HG03045 (cell line): ENCODE measurements around the gene BTK.

Experiments
- ATAC-seq: cut with Tn5 transposase; IDR thresholded peaks from one replicate; pipeline ENCODE4 v1.9.1; 2021; ENCODE audit warnings: mild to moderate bottlenecking, moderate library complexity; ENCODE audit not compliant: unreplicated experiment

BTK gene

DNA sequence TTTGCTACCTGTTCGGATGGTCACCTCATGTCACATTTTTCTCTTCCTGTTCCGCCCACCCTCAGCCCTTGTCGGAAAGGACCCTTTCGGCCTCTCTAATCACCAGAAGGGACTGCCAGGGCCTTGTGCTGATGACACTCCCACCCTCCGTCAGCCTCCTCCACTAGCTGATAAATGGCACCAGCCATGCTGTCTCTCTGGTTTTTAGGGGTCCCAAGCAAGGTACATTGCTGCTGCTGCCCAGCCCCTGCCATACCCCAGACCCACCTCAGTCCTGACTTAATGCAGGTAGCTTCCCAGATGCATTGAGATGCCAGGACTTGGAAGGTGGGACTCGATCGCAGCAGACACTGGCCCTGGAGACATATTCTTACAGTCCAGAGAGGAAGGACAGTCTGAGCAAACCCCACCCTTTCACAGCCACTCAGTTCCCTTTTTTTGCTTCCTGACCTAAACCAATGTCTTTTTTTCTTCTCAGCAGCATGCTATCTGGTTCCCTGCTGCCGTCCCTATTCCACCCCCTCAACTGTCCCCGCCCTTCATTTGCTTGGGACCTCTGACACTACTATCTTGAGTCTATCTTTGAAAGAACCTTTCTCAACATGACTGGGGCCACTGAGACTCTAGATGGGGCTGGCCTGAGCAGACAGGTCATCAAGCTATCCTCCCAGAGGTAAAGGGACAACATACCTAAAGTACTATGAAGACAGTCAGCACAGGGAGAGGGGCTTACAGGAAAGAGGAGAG lies at the start of gene BTK:
TSS of gene BTK (minus strand) at position 397 of the 747 bp plus-strand sequence. CDS start 10,907 bp downstream, outside the sequence.
- ATAC-seq, result peak; percentile 73

DNA sequence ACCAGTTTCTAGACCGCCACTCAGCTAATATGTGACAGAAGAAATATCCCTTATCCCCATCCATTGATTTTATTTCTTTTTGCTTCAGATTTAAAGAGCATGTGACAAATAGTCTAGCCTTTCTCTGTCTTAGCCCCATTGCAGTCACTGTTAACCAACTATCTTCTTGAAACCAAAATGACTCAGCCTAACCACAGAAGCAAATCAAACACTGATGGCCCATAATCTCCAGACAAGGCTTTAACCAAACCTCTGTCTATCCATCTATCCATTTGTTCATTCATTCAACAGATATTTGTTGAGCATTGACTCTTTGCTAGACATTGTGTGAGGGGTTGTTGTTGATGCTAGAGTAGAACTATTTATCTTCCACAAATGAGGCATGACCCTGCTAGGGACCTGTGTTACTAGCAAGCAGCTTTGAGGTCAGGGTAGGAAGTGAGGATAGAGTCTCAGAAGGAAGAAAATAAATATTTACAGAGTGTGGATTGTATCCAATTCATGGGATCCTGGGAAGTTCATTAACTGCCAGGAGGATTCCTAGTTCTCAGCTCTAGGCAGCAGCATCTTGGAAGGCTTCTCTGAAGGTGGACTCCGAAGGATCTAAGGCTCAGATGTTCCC lies 44.6 kb upstream of the BTK start:
- ATAC-seq, result peak; percentile 84

DNA sequence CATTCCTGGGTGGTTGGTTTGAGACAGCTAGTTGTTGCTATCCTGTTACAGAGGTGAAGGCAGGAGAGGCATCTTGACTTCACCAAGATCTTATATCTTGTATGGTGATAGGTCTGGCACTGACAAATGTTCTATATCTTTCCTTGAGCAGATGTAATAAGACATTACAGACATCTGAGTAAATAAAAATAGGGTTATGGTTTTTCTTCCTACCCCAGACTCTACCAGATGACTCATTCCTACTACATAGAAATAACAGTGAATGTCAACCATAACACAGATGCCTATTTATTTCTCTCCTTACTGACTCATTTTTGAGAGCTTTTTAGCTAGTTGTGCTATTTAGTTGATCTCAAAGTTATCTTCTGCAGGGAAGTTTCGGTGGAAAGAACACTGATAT lies 43.9 kb upstream of the BTK start:
- ATAC-seq, result no peak

GRCh38 chrX:101427954-101428353 lies 42.0 kb upstream of the BTK start:
- no peak for ATAC-seq

DNA sequence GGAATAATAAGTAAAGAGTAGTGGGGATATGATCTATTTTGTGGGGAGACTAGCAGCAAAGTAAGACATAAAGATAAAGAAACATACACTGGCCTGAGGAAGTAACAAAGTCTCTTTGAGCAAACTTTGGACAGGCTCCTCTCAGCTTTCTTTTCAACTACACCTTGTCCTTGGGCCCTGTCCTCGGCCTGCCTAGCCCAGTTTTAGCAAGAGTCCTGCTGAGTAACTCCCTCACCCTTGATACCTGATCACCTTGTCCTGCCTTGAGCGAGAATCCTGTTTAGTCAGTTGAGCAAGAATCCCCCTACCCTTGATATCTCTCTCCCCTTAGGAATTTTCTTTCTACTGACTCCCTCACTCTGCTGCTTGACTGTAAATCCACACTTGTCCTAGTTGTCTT lies 33.5 kb upstream of the BTK start:
- ATAC-seq, result no peak

DNA sequence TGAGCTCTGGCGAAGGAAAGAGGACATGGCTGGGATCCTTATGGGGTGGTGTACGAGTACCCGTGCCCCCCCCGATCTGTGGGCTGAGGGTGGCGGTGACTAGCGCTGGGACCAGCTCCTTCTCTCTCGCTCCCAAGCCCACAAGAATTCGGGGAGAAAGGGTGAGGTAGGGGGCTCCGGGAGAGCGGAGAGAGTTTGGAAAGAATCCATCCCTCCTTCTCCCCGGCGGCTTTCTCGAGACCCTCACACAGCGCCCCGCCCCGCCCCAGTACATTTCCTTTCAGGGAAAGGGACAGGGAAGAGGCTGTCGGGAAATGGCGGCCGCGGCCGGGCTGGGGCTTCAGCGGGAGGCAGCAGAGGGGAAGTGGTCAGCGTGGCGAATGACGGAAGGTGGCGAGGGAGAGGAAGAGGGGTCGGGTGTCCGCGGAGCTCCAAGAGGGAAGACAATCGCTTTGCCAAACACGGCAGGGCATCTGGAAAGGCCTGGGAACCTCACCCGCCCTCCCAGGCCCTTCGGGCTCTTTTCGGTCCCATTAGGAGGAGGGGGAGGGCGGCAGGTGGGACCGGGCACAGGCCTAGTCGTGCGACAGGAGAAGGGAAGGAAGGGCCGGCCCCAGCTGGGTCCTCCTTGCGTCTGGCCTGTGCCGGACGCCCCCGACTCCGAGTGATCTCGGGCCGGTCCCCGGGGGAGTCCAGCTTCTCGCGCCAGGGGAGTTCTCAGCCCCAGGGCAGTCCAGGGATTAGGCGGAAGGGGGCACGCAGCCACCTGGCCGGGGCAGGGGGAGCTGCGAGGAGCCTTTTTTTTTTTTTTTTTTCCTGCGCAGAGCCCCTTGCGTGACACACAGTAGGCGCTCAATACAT lies 32.2 kb upstream of the BTK start:
- peak; percentile 68 for ATAC-seq

DNA sequence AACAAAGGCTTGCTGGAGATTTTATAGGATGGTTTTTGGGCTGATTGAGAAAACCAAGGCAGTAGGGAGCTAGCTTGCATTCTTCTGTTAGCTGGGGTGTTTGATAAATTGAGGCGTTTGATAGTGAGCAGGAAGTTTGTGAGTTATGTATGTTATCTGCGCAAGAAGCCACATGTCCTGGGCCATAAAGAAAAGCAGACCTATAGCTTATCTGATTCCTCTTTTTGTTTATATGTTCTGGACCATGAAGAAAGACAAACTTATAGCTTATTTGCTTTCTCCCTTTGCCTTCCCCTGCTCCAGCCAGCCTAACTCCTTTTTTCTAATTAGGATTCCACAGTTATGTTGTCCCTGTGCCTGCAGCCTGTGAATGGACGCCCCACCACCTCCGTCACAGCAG lies 31.2 kb upstream of the BTK start:
- no peak for ATAC-seq

DNA sequence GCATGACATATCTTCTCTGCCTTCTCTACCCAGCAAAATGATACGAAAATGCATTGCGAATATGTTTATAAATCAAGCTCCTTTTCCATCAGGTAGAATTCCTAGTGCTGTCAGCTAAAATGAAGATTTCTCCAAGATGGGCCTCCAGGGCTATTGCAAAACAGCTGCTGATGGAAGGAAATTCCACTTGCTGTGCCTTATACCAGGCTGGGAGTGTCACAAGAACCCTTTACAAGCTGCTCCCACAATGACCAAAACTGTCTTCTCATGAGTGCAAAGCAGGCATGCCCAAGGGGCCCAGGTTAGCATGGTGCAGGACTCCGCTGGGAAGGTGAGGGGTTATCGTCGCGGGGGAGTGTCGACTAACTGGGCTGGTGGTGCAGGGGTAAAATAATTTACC lies 30.7 kb upstream of the BTK start:
- no peak for ATAC-seq

DNA sequence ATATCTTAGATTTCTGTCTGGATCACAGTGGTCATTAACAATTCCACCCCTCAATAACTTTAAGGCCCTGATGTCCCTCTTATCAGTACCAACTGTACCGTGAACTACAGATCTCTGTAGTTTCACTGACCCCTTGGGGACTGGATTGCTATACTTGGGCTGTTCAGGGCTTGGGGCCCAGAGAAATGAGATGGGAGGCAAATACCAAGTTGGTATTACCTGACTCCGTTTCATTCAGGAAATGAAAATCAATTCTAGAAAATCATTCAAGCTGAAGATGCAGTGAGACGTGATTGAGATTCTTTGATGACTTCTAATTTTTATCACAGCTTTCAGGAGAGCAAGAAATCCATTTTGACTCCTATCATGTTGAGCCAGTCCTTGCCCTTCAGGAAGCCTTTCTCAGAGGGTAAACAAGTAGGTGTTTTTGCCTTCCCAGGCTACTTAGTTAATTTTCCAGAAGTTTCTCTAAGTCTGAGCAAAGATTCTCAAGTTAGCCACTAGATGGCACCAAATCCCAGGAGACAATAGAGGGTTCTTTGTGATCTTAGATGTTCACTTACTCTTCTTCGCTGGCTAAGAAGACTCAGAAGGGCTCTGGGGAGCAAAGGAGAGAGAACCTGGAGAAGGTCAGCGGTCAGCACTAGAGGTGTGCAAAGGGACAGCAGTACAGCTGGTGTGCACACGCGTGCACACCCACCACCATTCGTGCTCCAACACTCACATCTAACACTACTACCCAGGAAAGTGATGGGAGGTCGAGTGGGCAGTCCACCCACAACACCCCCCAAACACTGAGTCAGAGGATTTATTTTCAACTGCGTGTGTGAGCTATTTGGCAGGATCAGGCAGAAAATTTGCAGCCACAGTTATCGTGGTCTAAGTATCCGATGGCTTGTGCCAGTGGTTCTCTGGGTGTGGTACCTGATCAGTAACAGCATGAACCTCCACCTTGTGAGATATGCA lies 29.5 kb upstream of the BTK start:
- ATAC-seq, result no peak

- ATAC-seq, result no peak
Measured at GRCh38 chrX:101411984-101412383, 26.0 kb upstream of the BTK start.

- ATAC-seq, result no peak
Measured at GRCh38 chrX:101410461-101410860, 24.5 kb upstream of the BTK start.

DNA sequence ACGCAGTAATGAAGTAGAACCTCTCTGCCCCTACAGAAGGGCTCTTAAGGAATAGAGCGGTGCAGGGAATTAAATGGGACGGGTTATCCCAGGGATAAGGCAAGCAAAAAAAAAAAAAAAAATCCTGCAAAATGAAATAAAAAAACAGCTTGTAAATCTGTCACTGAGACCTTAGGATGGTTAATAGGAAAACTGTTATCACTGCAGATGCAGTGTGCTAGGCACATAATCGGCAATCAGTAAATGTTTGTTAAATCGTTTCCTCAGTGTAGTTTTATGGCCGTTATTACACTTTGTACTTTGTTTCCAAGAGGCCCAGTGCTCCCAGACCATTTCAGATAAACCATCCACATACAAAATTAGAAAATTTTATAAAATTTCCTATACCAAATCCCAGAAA lies 23.1 kb upstream of the BTK start:
- ATAC-seq, result no peak

- peak; percentile 23 for ATAC-seq
Measured at GRCh38 chrX:101408532-101408841, 22.5 kb upstream of the BTK start.

GRCh38 chrX:101407748-101408531 lies 21.9 kb upstream of the BTK start, which contains the start of the genes GLA and HNRNPH2:
GLA (minus strand) TSS chrX:101407925; CDS start chrX:101407903, 22 bp downstream.
HNRNPH2 (plus strand) TSS chrX:101408222; CDS start chrX:101411989, 3,767 bp downstream.
- ATAC-seq, result peak; percentile 97

- ATAC-seq, result peak; percentile 0
Measured at GRCh38 chrX:101407167-101407747, 21.3 kb upstream of the BTK start.

- ATAC-seq, result no peak
Measured at GRCh38 chrX:101399825-101400224, 13.8 kb upstream of the BTK start.

GRCh38 chrX:101398694-101399093 lies 12.7 kb upstream of the BTK start:
- no peak for ATAC-seq

- ATAC-seq, result no peak
Measured at GRCh38 chrX:101397779-101398178, 11.8 kb upstream of the BTK start.

- no peak for ATAC-seq
Measured at GRCh38 chrX:101395789-101396188, 9.8 kb upstream of the BTK start.
